NCI-H1092 treated with DMSO at 0.1 percent for 48 hours (cell line): ENCODE results near the gene KIF12.
A peak's percentile ranks its signal among the peaks of the same experiment; 100 is the strongest.

Experiments used
- DNase-seq: peaks from one replicate; lab custom pipeline; 2025; lab: John Stamatoyannopoulos, UW

Gene KIF12

GRCh38 chr9:114123031-114123977, 24.2 kb upstream of the KIF12 start:
- DNase-seq = no peak

GRCh38 chr9:114122136-114123027, 23.3 kb upstream of the KIF12 start:
- no peak for DNase-seq

- no peak for DNase-seq
Observed at GRCh38 chr9:114121227-114122135, 22.4 kb upstream of the KIF12 start.

- no peak for DNase-seq
Observed at GRCh38 chr9:114120192-114121014, 21.3 kb upstream of the KIF12 start.

GRCh38 chr9:114119242-114120191, 20.4 kb upstream of the KIF12 start:
- DNase-seq = no peak

GRCh38 chr9:114117996-114118830, 19.1 kb upstream of the KIF12 start:
- peak; percentile 79 for DNase-seq

GRCh38 chr9:114117614-114117995, 18.5 kb upstream of the KIF12 start:
- no peak for DNase-seq

GRCh38 chr9:114116126-114116747, 17.1 kb upstream of the KIF12 start:
- no peak for DNase-seq

GRCh38 chr9:114115654-114116125, 16.6 kb upstream of the KIF12 start:
- no peak for DNase-seq

GRCh38 chr9:114114364-114114763, 15.3 kb upstream of the KIF12 start:
- no peak for DNase-seq

GRCh38 chr9:114112778-114113584, 13.9 kb upstream of the KIF12 start:
- no peak for DNase-seq

- DNase-seq = no peak
Observed at GRCh38 chr9:114112325-114112724, 13.2 kb upstream of the KIF12 start.

- DNase-seq = no peak
Observed at GRCh38 chr9:114110180-114110579, 11.1 kb upstream of the KIF12 start.

GRCh38 chr9:114109124-114109523, 10.0 kb upstream of the KIF12 start:
- no peak for DNase-seq

- peak; percentile 51 for DNase-seq
Observed at GRCh38 chr9:114108016-114108833, 9.1 kb upstream of the KIF12 start.

- DNase-seq = no peak
Observed at GRCh38 chr9:114107286-114108001, 8.4 kb upstream of the KIF12 start.
